Mucosa of rectum (tissue), 2 donors: ENCODE measurements around the gene COX14.

Experiments
- H3K27ac ChIP-seq, 2 donors: one replicate each; pipeline ENCODE4 v1.7.0; 2013; ENCODE audit warnings: inconsistent platforms in 2 of 2, low read depth in 2 of 2, low read length in 2 of 2
- H3K27me3 ChIP-seq, 2 donors: one replicate each; pipeline ENCODE4 v1.7.0; 2013; ENCODE audit warnings: low read length in 2 of 2; ENCODE audit not compliant: control insufficient read depth in 2 of 2, insufficient read depth in 2 of 2
- H3K36me3 ChIP-seq, 2 donors: one replicate each; pipeline ENCODE4 v1.7.0; 2013; ENCODE audit warnings: low read length in 2 of 2; ENCODE audit not compliant: control insufficient read depth in 2 of 2, insufficient read depth in 2 of 2
- H3K4me1 ChIP-seq, 2 donors: one replicate each; pipeline ENCODE4 v1.7.0; 2013; ENCODE audit warnings: low read length in 2 of 2, mild to moderate bottlenecking in 1 of 2; ENCODE audit not compliant: control insufficient read depth in 2 of 2, insufficient read depth in 2 of 2
- H3K4me3 ChIP-seq, 2 donors: one replicate each; pipeline ENCODE4 v1.7.0; 2013; ENCODE audit warnings: low read length in 2 of 2
- H3K9ac ChIP-seq, 2 donors: one replicate each; pipeline ENCODE4 v1.7.0; 2013; ENCODE audit warnings: low read length in 2 of 2, low read depth in 1 of 2, mild to moderate bottlenecking in 1 of 2
- H3K9me3 ChIP-seq, 2 donors: one replicate each; pipeline ENCODE4 v1.7.0; 2013; ENCODE audit warnings: low read length in 2 of 2; ENCODE audit not compliant: control insufficient read depth in 2 of 2
- donor health status: healthy.
- donor health status: Normal muscosa, but diverticular disease.

Gene COX14

DNA sequence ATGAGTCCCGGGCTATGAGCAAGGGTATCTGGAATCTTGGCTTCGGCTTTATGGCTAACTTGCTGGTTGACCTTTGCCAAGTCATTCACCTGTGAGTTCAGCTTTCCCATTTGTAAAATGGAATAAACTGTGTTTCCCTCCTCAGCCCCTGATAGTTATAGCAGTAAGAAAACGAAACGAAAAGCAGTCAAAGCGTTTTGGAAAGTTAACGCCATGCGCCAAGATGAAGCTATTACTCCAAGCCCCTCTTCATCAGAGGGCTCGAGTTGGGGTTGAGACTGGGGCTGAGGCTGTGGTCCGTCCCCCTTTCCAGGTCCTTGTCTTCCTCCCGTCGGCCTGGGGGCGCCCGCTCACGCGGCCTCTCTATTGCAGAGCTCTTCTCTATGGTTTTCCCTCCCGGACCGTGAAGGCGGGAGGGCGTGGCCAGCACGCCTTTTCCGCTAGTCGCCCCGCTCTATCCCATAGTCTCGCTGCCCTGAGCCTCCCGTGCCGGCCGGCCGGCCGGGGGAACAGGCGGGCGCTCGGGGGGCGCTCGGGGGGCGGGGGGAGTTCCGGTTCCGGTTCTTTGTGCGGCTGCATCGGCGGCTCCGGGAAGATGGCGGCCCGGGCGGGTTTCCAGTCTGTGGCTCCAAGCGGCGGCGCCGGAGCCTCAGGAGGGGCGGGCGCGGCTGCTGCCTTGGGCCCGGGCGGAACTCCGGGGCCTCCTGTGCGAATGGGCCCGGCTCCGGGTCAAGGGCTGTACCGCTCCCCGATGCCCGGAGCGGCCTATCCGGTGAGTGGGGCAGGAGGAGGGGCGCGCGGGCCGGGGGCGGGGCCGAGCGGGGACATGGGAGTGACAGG is 27.0 kb upstream of the COX14 start, which contains the start of gene SMARCD1:
TSS of gene SMARCD1 (plus strand) at position 568 of the 840 bp plus-strand sequence. CDS start at position 596, 28 bp downstream.
- Histone ChIP-seq H3K9ac (peak within 1 kb of the TSS; percentile 68 to 95), H3K9me3 (no peaks in the 10 kb centered on the region), H3K4me1 (peaks cover 20 to 25% of the 10 kb centered on the region in 2 donors), H3K27me3 (no peaks in the 10 kb centered on the region), H3K36me3 (peaks cover 20 to 28% of the 10 kb centered on the region in 2 donors), H3K4me3 (peak within 1 kb of the TSS; percentile 65 to 97), H3K27ac (peak within 1 kb of the TSS; percentile 78 to 86)

GRCh38 chr12:50085615-50086072 is 26.4 kb upstream of the COX14 start:
- Histone ChIP-seq H3K9me3 (no peaks in the 10 kb centered on the region), H3K4me1 (peaks cover 20 to 25% of the 10 kb centered on the region in 2 donors), H3K27me3 (no peaks in the 10 kb centered on the region), H3K36me3 (peaks cover 25 to 34% of the 10 kb centered on the region in 2 donors), H3K27ac (peak overlapping the region; percentile 78 to 86), H3K4me3 (peak overlapping the region; percentile 65 to 97), H3K9ac (no peak overlapping the region)

DNA sequence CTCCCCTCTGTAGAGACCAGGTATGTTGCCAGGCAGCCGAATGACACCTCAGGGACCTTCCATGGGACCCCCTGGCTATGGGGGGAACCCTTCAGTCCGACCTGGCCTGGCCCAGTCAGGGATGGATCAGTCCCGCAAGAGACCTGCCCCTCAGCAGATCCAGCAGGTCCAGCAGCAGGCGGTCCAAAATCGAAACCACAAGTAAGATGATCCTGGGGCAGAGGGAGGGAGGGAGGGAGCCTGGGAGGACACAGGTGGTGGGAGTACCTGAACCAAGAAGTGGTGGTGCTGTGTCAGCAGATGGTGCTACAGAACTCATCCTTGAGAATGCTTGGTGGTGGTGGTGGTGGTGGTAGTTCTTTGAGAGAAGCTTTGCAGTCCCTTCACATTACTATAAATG is 25.9 kb upstream of the COX14 start:
- Histone ChIP-seq H3K4me3 (peak overlapping the region; percentile 65 to 97), H3K4me1 (peaks cover 20 to 25% of the 10 kb centered on the region in 2 donors), H3K27ac (peak overlapping the region in 1 of 2 donors; percentile 86), H3K36me3 (peaks cover 25 to 38% of the 10 kb centered on the region in 2 donors), H3K27me3 (no peaks in the 10 kb centered on the region), H3K9me3 (no peaks in the 10 kb centered on the region), H3K9ac (no peak overlapping the region)

DNA sequence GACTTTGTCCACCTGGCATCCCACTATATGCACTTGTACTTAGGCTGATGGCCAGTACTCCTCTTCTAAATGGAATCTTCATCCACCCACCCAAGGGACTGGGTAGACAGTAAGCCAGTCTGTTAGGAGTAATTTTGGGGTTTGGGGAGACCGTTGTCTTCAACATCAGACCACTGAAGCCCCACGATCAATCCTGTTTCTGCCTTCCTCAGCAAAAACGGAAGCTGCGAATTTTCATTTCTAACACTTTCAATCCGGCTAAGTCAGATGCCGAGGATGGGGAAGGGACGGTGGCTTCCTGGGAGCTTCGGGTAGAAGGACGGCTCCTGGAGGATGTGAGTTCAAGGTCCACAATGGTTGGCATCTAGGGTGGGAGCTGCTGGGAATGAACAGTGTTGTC is 24.9 kb upstream of the COX14 start:
- H3K27ac ChIP-seq, result no peak overlapping the region
- H3K9ac ChIP-seq, result no peak overlapping the region
- H3K9me3 ChIP-seq, result no peaks in the 10 kb centered on the region
- H3K27me3 ChIP-seq, result no peaks in the 10 kb centered on the region
- H3K4me3 ChIP-seq, result no peak overlapping the region
- peaks cover 25 to 43% of the 10 kb centered on the region in 2 donors for H3K36me3 ChIP-seq
- H3K4me1 ChIP-seq, result peaks cover 16 to 20% of the 10 kb centered on the region in 2 donors

DNA sequence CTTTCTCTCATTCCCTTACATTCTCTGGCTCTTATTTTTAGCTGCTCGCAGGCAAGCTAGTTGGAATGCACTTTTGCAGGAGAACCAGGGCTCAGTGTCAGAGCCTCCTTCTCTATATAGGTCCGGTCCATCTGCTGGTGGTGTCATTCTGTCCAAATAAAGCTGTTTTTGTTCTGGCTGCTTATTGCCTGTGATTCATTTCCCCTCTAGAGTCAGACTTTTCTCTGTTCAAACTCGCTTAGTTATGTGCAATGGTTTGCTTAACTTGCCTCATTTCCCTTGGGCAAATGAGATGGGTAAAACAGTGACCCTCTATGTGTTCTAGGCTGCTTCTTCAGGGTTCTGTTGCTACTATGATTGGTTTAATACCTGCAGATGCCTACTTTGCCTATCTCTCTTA is 24.0 kb upstream of the COX14 start:
- H3K4me3 ChIP-seq, result no peak overlapping the region
- no peak overlapping the region for H3K9ac ChIP-seq
- H3K27ac ChIP-seq, result no peak overlapping the region
- H3K4me1 ChIP-seq, result peaks cover 8 to 13% of the 10 kb centered on the region in 2 donors
- H3K27me3 ChIP-seq, result no peaks in the 10 kb centered on the region
- H3K9me3 ChIP-seq, result no peaks in the 10 kb centered on the region
- H3K36me3 ChIP-seq, result peaks cover 30 to 48% of the 10 kb centered on the region in 2 donors

GRCh38 chr12:50088577-50089335 is 23.3 kb upstream of the COX14 start:
- H3K4me3 ChIP-seq, result no peak overlapping the region
- no peaks in the 10 kb centered on the region for H3K9me3 ChIP-seq
- peaks cover 6 to 8% of the 10 kb centered on the region in 2 donors for H3K4me1 ChIP-seq
- H3K36me3 ChIP-seq, result peaks cover 34 to 54% of the 10 kb centered on the region in 2 donors
- H3K27me3 ChIP-seq, result no peaks in the 10 kb centered on the region
- no peak overlapping the region for H3K27ac ChIP-seq
- H3K9ac ChIP-seq, result peak overlapping the region in 1 of 2 donors; percentile 14

- H3K27me3 ChIP-seq, result no peaks in the 10 kb centered on the region
- no peak overlapping the region for H3K27ac ChIP-seq
- H3K9me3 ChIP-seq, result no peaks in the 10 kb centered on the region
- H3K36me3 ChIP-seq, result peaks cover 42 to 63% of the 10 kb centered on the region in 2 donors
- H3K4me3 ChIP-seq, result no peak overlapping the region
- peaks cover under 1 to 5% of the 10 kb centered on the region in 2 donors for H3K4me1 ChIP-seq
- H3K9ac ChIP-seq, result no peak overlapping the region
Observed at GRCh38 chr12:50089730-50090129, 22.3 kb upstream of the COX14 start.

DNA sequence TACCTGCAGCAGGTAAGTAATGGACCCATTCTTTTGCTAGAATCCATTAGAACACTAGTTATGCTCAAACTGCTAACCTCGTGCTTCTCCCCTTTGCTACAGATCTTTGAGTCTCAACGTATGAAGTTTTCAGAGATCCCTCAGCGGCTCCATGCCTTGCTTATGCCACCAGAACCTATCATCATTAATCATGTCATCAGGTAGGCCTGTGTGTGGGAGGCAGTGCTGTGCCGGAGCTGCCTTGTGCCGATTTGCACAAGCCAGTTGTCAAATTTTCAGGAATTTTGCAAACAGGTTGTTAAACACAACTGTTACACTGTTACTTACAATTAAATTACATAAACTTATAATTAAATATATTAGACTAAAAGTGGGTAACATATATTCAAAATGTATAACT is 21.6 kb upstream of the COX14 start:
- H3K27ac ChIP-seq, result no peak overlapping the region
- no peaks in the 10 kb centered on the region for H3K9me3 ChIP-seq
- no peaks in the 10 kb centered on the region for H3K27me3 ChIP-seq
- no peak overlapping the region for H3K9ac ChIP-seq
- no peak overlapping the region for H3K4me3 ChIP-seq
- H3K4me1 ChIP-seq, result peaks cover 0 to 5% of the 10 kb centered on the region in 2 donors
- peaks cover 47 to 67% of the 10 kb centered on the region in 2 donors for H3K36me3 ChIP-seq

GRCh38 chr12:50097952-50098351 is 14.1 kb upstream of the COX14 start:
- H3K9me3 ChIP-seq, result no peaks in the 10 kb centered on the region
- H3K36me3 ChIP-seq, result peaks cover 65 to 66% of the 10 kb centered on the region in 2 donors
- no peak overlapping the region for H3K9ac ChIP-seq
- H3K4me3 ChIP-seq, result no peak overlapping the region
- no peaks in the 10 kb centered on the region for H3K4me1 ChIP-seq
- no peak overlapping the region for H3K27ac ChIP-seq
- no peaks in the 10 kb centered on the region for H3K27me3 ChIP-seq
